Upper lobe of left lung (tissue), 4 donors: ENCODE results near the gene IWS1.

Experiments
- POLR2A ChIP-seq, 4 donors: fragments of 450-650 bp; IDR thresholded peaks; one replicate each; pipeline ENCODE4 v1.5.1; 2016 to 2017; ENCODE audit warnings: antibody characterized with exemption in 4 of 4, mild to moderate bottlenecking in 2 of 4
- TF ChIP-seq, protein P1 (sequence below), 6 experiments: fragments of 450-650 bp in 4 of 6; fragments of 200-600 bp in 2 of 6; sonication (generic) in 2 of 6; IDR thresholded peaks; one replicate each; pipeline ENCODE4 v1.5.1; 2016 to 2019; ENCODE audit warnings: antibody characterized with exemption in 6 of 6

DNA sequence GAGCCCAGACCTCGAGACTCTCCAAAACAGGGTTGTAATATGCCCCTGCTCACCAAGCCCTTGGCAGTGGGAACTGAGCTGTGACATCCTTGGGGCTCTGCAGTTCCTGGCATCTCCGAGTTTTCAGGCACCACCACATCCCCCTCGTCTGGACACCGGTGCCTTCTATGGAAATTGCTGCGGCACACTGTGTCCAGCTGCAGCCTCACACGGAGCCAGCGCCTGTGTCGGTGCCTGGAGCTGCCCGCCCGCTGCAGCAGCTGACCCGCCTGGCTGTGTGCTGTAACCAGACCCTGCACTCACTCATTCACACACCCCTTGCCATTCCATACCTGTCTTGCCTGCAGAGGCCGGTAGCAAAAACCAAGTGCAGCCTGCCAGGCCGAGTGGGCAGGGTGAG, 11.8 kb downstream of the IWS1 start:
- TF ChIP-seq, protein P1, sequence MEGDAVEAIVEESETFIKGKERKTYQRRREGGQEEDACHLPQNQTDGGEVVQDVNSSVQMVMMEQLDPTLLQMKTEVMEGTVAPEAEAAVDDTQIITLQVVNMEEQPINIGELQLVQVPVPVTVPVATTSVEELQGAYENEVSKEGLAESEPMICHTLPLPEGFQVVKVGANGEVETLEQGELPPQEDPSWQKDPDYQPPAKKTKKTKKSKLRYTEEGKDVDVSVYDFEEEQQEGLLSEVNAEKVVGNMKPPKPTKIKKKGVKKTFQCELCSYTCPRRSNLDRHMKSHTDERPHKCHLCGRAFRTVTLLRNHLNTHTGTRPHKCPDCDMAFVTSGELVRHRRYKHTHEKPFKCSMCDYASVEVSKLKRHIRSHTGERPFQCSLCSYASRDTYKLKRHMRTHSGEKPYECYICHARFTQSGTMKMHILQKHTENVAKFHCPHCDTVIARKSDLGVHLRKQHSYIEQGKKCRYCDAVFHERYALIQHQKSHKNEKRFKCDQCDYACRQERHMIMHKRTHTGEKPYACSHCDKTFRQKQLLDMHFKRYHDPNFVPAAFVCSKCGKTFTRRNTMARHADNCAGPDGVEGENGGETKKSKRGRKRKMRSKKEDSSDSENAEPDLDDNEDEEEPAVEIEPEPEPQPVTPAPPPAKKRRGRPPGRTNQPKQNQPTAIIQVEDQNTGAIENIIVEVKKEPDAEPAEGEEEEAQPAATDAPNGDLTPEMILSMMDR (IDR thresholded peaks at IDR 0.05), result no peak
- no peak for TF ChIP-seq POLR2A (IDR thresholded peaks at IDR 0.05)
